Effector CD8-positive, alpha-beta T cell (primary cell): Measurements from ENCODE around the gene C12orf75.

Experiments
- DNase-seq: peaks from one replicate; lab custom pipeline; 2025; lab: John Stamatoyannopoulos, UW

Gene C12orf75

DNA sequence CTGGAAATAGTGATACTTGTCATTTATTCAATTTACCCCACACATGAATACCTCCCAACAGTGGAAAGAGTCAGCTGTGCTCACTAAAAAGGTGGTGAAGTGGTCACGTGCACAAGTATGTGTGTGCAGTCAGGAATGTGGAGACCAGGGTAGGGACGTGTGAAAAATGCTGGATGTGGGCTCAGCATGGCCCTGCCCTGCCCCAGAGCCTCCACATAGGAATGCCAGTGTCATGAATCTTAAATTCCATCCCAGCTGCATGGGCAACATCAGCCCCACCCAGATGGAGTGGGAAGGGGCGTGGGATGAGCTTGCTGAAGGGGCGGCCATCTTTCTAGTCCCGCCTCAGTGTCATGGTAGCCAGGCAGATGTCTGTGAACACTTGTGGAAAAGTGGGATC lies 87.7 kb downstream of the C12orf75 start:
- DNase-seq = no peak

DNA sequence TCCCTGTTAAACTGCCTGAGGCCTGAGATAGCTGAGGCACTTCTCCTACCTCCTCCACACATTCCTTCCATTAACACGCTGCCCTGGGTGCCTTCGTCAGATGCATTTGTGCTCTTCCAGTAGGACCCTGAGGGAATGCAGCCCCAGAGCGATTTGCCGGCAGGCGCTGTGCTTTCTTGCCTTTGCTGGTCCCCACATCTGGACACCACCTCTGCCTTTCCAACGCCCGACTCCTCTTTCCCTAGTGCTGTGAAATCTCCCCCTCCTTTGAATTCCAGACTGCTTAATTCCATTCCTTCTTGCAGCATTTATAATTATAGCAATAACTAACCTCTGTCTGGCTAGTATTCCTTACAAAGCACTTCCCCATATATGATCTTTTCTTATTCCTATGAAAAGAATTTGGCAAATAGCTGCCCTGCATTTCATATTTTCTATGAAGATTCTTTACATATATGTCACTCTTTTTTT lies 88.4 kb downstream of the C12orf75 start:
- DNase-seq = no peak

GRCh38 chr12:105419606-105420005 lies 89.1 kb downstream of the C12orf75 start:
- no peak for DNase-seq

GRCh38 chr12:105420046-105420445 lies 89.6 kb downstream of the C12orf75 start:
- DNase-seq = no peak

- peak; percentile 30 for DNase-seq
Measured at GRCh38 chr12:105420659-105421240, 90.3 kb downstream of the C12orf75 start.
